Naive thymus-derived CD4-positive, alpha-beta T cell (primary cell): Measurements from ENCODE around the gene CLPSL2. TPM values are rescaled to one million over a fixed set of nuclear protein-coding genes. Genes with fewer than 3 reads are reported as not detected.

ENCODE experiments used
- ATAC-seq: fragments of 150-1000 bp; cut with Tn5 transposase; 2 replicates; pipeline ENCODE4 v1.10.0; 2021; ENCODE audit warnings: mild to moderate bottlenecking, moderate library complexity
- CTCF ChIA-PET: fragments of 350-600 bp; sonication (Branson Sonifier 250); formaldehyde crosslinking; loops from one replicate; lab custom pipeline; 2021; ENCODE audit warnings: antibody characterized with exemption; lab: Charles Lee
- POLR2A ChIA-PET: fragments of 350-600 bp; sonication (Branson Sonifier 250); formaldehyde crosslinking; loops from one replicate; lab custom pipeline; 2021; ENCODE audit warnings: antibody characterized with exemption, inconsistent platforms; lab: Charles Lee
- DNase-seq, 9 donors: peaks; one replicate each; pipeline versions ENCODE4 v3.0.0 to v3.0.0-alpha.2; 2020 to 2022; ENCODE audit warnings: mixed read lengths in 1 of 9
- H3K27ac ChIP-seq: one replicate; pipeline ENCODE4 v1.7.0; 2013; ENCODE audit warnings: mild to moderate bottlenecking, low read depth, low read length, moderate library complexity
- H3K27me3 ChIP-seq, 2 donors: one replicate each; pipeline ENCODE4 v1.7.0; 2013; ENCODE audit warnings: low read length in 2 of 2, mild to moderate bottlenecking in 2 of 2, moderate library complexity in 2 of 2; ENCODE audit not compliant: control insufficient read depth in 2 of 2, insufficient read depth in 2 of 2
- H3K36me3 ChIP-seq, 3 experiments: 1 replicate in 2 of 3; 2 replicates in 1 of 3; pipeline ENCODE4 v1.7.0; 2013; ENCODE audit warnings: low read length in 3 of 3, mild to moderate bottlenecking in 3 of 3, moderate library complexity in 1 of 3; ENCODE audit not compliant: insufficient read depth in 3 of 3, control insufficient read depth in 2 of 3
- H3K4me1 ChIP-seq, 2 donors: one replicate each; pipeline ENCODE4 v1.7.0; 2013; ENCODE audit warnings: low read length in 2 of 2, mild to moderate bottlenecking in 2 of 2, moderate library complexity in 1 of 2; ENCODE audit not compliant: control insufficient read depth in 2 of 2, insufficient read depth in 2 of 2
- H3K4me3 ChIP-seq: 2 replicates; pipeline ENCODE4 v1.7.0; 2013; ENCODE audit warnings: mild to moderate bottlenecking, low read length
- H3K9me3 ChIP-seq, 3 experiments: 1 replicate in 2 of 3; 2 replicates in 1 of 3; pipeline ENCODE4 v1.7.0; 2013; ENCODE audit warnings: low read length in 3 of 3; ENCODE audit not compliant: control insufficient read depth in 2 of 3
- H3K27ac Mint-ChIP-seq, 9 donors: one replicate each; pipeline ENCODE4 v1.8.0; 2020 to 2022; ENCODE audit warnings: mixed read lengths in 9 of 9, mild to moderate bottlenecking in 8 of 9, moderate library complexity in 5 of 9, inconsistent platforms in 2 of 9
- H3K27me3 Mint-ChIP-seq, 5 donors: one replicate each; pipeline ENCODE4 v1.8.0; 2021 to 2022; ENCODE audit warnings: mixed read lengths in 5 of 5, mild to moderate bottlenecking in 1 of 5
- H3K36me3 Mint-ChIP-seq, 5 donors: one replicate each; pipeline ENCODE4 v1.8.0; 2020 to 2022; ENCODE audit warnings: mixed read lengths in 5 of 5, mild to moderate bottlenecking in 3 of 5, inconsistent platforms in 1 of 5
- H3K4me1 Mint-ChIP-seq, 7 donors: one replicate each; pipeline ENCODE4 v1.8.0; 2020 to 2022; ENCODE audit warnings: mixed read lengths in 7 of 7, mild to moderate bottlenecking in 3 of 7, inconsistent platforms in 1 of 7
- H3K4me3 Mint-ChIP-seq, 10 donors: one replicate each; pipeline ENCODE4 v1.8.0; 2020 to 2022; ENCODE audit warnings: mild to moderate bottlenecking in 10 of 10, mixed read lengths in 10 of 10, moderate library complexity in 6 of 10, inconsistent platforms in 2 of 10
- H3K9me3 Mint-ChIP-seq, 11 donors: one replicate each; pipeline ENCODE4 v1.8.0; 2020 to 2022; ENCODE audit warnings: mixed read lengths in 11 of 11, mild to moderate bottlenecking in 4 of 11, inconsistent platforms in 1 of 11, moderate library complexity in 1 of 11
- intact Hi-C, 2 donors: fragments of 100-400 bp; cut with micrococcal nuclease; formaldehyde crosslinking; loops; one replicate each; pipeline ENCODE4 v1.15.1; 2023
- polyA plus RNA-seq, 2 donors: library from polyadenylated mRNA; unstranded; fragments of 300-500 nt; fragmentation: Illumina TruSeq; gene quantifications; one replicate each; pipeline ENCODE4 v1.2.3, GENCODE V29; 2021
- total RNA-seq, 6 experiments: library from RNA in 5 of 6; stranded (reverse) in 5 of 6; gene quantifications; 1 replicate in 5 of 6; 2 replicates in 1 of 6; pipeline ENCODE4 v1.2.3 and lab custom pipeline; 2021 to 2026

CLPSL2 gene
- total and polyA plus RNA-seq, 7 experiments from 2014 or later, result not detected

DNA sequence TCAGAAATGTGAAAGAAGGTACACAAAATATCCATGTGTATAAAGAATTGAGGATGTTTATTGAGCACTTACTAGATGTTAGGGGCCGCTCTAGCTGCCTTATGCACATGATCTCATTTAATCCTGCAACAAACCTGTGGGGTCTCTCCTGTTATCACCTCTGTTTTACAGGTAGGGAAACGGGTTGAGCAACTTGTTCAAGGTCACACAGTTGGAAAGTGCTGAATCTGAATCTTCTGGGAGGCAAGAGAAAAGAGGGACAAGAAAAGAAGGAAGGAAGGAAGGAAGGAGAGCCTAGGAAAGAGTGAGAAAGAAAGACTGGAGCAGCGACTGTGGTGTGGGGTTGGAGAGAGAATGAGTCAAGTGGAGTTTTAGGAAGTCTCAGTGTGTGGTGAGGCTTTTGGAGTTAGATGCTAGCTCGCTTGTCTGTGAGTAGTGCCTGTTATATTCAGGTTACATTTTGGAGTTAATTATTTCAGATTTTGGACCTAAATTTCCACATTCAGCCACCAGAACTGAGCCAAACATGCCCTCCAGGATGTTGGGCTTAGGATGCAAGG, 12.1 kb downstream of the CLPSL2 start:
- no peaks in the 10 kb centered on the region for H3K36me3 ChIP-seq
- DNase-seq, result no peak
- H3K9me3 Mint-ChIP-seq, result no peaks in the 10 kb centered on the region
- intact Hi-C loops, result no loop called here
- ATAC-seq, result no peak
- ChIA-PET CTCF (no interaction called here), POLR2A (no interaction called here)
- no peak overlapping the region for H3K27ac ChIP-seq
- H3K4me3 ChIP-seq, result no peak overlapping the region
- H3K27me3 ChIP-seq, result peaks cover 0 to 3% of the 10 kb centered on the region in 2 donors
- H3K27ac Mint-ChIP-seq, result peak overlapping the region in 1 of 9 donors; percentile 18
- H3K4me1 Mint-ChIP-seq, result peaks cover 0 to 2% (median 0%) of the 10 kb centered on the region in 7 donors
- no peaks in the 10 kb centered on the region for H3K4me1 ChIP-seq
- H3K9me3 ChIP-seq, result no peaks in the 10 kb centered on the region
- peaks cover 36 to 56% (median 49%) of the 10 kb centered on the region in 5 donors for H3K27me3 Mint-ChIP-seq
- no peak overlapping the region for H3K4me3 Mint-ChIP-seq
- no peaks in the 10 kb centered on the region for H3K36me3 Mint-ChIP-seq

DNA sequence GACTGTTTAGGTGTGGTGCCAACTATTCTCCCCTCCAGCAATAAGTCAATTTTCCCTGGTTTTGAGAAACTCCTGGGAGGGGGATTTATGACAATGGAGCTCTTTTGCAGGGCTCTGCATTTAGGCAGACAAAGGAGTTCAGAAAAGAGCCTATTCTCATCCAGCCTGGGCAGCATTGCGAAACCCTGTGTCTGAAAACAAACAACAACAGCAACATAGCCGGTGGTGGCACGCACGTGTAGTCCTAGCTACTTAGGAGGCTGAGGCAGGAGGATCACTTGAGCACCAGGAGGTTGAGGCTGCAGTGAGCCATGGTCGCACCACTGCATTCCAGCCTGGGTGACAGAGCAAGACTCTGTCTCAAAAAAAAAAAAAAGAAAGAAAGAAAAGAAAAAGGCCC, 14.3 kb downstream of the CLPSL2 start:
- Histone ChIP-seq H3K9me3 (no peaks in the 10 kb centered on the region), H3K4me1 (no peaks in the 10 kb centered on the region), H3K4me3 (no peak overlapping the region), H3K27ac (no peak overlapping the region), H3K27me3 (peaks cover 0 to 3% of the 10 kb centered on the region in 2 donors), H3K36me3 (no peaks in the 10 kb centered on the region)
- Mint-ChIP-seq H3K4me3 (no peak overlapping the region), H3K36me3 (no peaks in the 10 kb centered on the region), H3K27me3 (peaks cover 30 to 49% (median 34%) of the 10 kb centered on the region in 5 donors), H3K27ac (peak overlapping the region in 1 of 9 donors; percentile 9), H3K4me1 (peaks cover 0 to 3% (median 0%) of the 10 kb centered on the region in 7 donors), H3K9me3 (no peaks in the 10 kb centered on the region)
- ATAC-seq (no peak), DNase-seq (no peak)
- intact Hi-C loops, result no loop called here
- CTCF ChIA-PET, result no interaction called here
- POLR2A ChIA-PET, result interaction anchor here (0.6 kb wide), 1 partner anchor 1707 kb away, joined by 3 read pairs; no protein-coding TSS in a partner anchor

DNA sequence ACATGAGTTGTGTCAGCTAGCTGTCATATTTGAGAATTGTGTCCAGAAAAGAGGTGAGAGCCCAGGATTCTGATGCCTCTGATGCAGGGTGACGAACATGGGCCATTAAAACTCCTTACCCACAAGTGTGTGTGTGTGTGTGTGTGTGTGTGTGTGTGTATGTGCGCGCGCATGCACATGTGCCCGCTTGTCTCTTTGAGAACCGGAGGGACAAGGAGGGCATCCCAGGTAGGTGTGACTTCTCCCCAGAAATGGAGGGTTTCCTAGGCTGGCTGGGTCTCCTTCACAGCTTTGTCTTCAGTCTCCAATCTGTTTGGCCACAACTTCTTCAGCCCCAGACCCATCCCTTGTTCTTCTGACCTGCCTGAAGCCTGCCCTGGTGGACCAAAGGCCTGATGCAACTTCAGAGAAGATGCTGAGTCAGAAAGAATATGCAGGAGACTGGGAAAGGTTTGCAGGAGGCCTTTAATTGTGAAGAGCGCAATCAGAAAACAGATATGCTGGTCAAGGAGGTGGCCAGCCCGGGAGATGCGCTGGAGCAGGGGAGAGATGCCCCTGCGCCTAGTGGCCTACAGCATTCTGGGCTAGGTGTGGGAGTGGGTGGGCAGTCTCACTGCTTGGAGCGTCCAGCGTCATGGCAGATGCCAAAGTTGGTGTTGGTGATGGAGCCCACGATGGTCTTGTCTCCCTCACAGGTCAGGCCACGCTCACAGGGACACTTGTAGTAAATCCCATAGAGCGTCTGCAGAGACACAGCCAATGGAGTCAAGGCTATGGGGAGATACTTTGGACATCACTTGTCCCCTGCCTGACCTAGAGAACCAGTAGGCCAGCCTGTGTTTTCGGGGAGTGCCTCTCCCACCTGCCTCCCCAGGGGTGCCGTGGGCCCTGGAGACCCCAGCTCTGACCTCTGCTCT, 18.4 kb downstream of the CLPSL2 start:
- Histone ChIP-seq H3K4me1 (no peaks in the 10 kb centered on the region), H3K4me3 (no peak overlapping the region), H3K9me3 (no peaks in the 10 kb centered on the region), H3K27me3 (no peaks in the 10 kb centered on the region), H3K36me3 (no peaks in the 10 kb centered on the region), H3K27ac (no peak overlapping the region)
- DNase-seq, result no peak
- peaks cover 0 to 2% (median 0%) of the 10 kb centered on the region in 7 donors for H3K4me1 Mint-ChIP-seq
- H3K36me3 Mint-ChIP-seq, result no peaks in the 10 kb centered on the region
- H3K9me3 Mint-ChIP-seq, result no peaks in the 10 kb centered on the region
- H3K27ac Mint-ChIP-seq, result no peak overlapping the region
- intact Hi-C loops, result no loop called here
- POLR2A ChIA-PET, result interaction anchor here (0.6 kb wide), 3 partner anchors 145 to 299 kb away, joined by 3 to 4 read pairs (median 4); no protein-coding TSS in a partner anchor
- no peak for ATAC-seq
- CTCF ChIA-PET, result interaction anchor here (0.6 kb wide), 1 partner anchor 1347 kb away, joined by 4 read pairs; no protein-coding TSS in a partner anchor
- no peak overlapping the region for H3K4me3 Mint-ChIP-seq
- H3K27me3 Mint-ChIP-seq, result peaks cover 5 to 18% (median 7%) of the 10 kb centered on the region in 5 donors

DNA sequence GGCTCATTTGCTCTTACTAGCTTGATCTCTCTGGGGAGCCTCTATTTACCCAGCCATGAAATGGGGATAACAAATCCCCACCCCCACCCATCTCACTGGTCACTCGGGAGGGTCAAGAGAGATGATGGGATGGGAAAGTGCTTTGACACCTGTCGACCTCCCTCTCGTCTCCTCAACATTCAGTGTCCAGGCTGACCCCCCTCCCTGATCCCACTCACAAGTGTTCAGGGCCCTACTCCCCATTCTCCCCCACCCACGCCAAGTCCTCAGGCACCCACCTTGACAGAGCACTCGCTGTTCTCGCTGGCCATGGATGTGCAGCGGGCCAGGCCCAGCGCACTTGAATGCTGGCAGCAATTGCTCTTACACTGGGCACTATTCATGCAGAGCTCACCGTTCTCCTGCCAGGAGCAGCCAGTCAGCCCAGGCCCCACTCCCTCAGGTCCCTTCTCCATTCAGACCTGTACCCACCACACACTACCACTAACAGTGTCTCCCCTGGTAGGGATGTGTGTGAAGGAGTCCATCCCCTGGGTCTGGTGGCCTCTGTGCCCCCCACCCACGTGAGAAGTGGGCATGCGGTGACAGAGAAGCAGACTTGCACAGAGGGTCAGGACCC, 19.2 kb downstream of the CLPSL2 start:
- intact Hi-C loops, result no loop called here
- no peaks in the 10 kb centered on the region for H3K27me3 ChIP-seq
- H3K27ac ChIP-seq, result no peak overlapping the region
- ChIA-PET CTCF (no interaction called here), POLR2A (no interaction called here)
- Mint-ChIP-seq H3K27ac (peak overlapping the region in 1 of 9 donors; percentile 74), H3K9me3 (peaks cover 0 to under 1% (median 0%) of the 10 kb centered on the region in 11 donors), H3K4me1 (peaks cover 0 to 2% (median 0%) of the 10 kb centered on the region in 7 donors), H3K36me3 (no peaks in the 10 kb centered on the region), H3K27me3 (peaks cover 1 to 16% (median 5%) of the 10 kb centered on the region in 5 donors), H3K4me3 (no peak overlapping the region)
- DNase-seq (no peak), ATAC-seq (peak; percentile 20)
- no peaks in the 10 kb centered on the region for H3K36me3 ChIP-seq
- H3K9me3 ChIP-seq, result no peaks in the 10 kb centered on the region
- no peaks in the 10 kb centered on the region for H3K4me1 ChIP-seq
- H3K4me3 ChIP-seq, result no peak overlapping the region

DNA sequence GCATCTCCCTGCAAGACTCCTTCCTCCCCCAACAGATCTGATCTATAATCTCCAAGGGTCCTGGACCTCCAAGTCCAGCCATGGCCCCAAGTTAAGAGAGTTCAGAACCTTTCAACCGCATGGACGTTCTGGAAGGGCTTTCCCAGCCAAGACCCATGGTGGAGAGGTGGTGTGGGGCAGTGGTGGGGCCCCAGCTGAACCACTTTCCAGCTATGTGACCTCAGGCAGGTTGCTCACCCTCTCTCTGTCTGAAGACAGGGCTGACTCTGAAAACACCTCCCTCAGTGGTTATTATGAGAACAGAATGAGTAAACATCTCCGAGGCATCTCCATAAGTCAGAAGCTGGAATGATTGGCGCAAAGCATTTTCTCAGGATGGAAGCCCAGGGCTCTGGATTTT, 19.8 kb downstream of the CLPSL2 start:
- DNase-seq (no peak), ATAC-seq (no peak)
- Mint-ChIP-seq H3K9me3 (peaks cover 0 to 2% (median 0%) of the 10 kb centered on the region in 11 donors), H3K4me1 (peaks cover 0 to 2% (median 0%) of the 10 kb centered on the region in 7 donors), H3K27ac (no peak overlapping the region), H3K36me3 (no peaks in the 10 kb centered on the region), H3K27me3 (peaks cover 0 to 11% (median 5%) of the 10 kb centered on the region in 5 donors), H3K4me3 (no peak overlapping the region)
- Histone ChIP-seq H3K36me3 (no peaks in the 10 kb centered on the region), H3K27ac (no peak overlapping the region), H3K9me3 (no peaks in the 10 kb centered on the region), H3K4me1 (no peaks in the 10 kb centered on the region), H3K27me3 (no peaks in the 10 kb centered on the region), H3K4me3 (no peak overlapping the region)
- intact Hi-C loops, result no loop called here
- ChIA-PET CTCF (no interaction called here), POLR2A (no interaction called here)

DNA sequence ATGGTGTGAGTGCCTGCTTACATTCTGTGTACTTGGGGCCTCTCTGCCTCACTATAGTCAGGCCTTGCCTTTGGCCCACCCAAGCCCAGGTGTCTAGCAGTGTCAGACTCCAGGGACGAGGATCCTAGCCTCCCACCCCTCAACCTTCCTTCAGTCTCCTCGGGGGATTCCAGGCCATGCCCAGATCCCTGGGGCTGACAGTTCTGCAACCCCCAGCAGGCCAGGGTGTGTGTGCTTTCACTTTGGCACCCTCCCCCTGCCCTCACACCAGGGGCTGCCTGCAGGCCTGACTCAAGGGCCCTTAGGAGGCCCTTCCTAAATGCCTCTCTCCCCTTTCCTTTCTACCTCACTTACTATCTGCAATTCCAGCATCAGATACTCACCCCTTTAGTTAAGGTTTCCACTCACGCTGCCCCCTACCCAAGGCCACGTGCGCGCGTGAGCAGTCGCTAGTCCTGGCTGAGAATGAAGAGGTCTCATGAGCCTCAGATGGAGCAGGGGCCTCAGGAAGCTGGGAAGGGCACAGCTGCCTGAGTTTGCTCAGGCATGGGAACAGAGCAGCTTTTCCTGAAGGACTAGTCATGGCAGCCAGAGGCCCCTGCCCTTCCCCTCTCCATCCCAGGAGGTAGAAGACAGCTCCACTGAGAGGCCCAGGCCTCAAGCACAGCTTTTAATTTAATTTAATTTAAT, 21.6 kb downstream of the CLPSL2 start:
- Mint-ChIP-seq H3K4me3 (no peak overlapping the region), H3K27ac (no peak overlapping the region), H3K27me3 (peaks cover 0 to 10% (median 5%) of the 10 kb centered on the region in 5 donors), H3K4me1 (peaks cover 0 to 2% (median 0%) of the 10 kb centered on the region in 7 donors), H3K36me3 (no peaks in the 10 kb centered on the region), H3K9me3 (peaks cover 0 to 2% (median 0%) of the 10 kb centered on the region in 11 donors)
- DNase-seq (no peak), ATAC-seq (no peak)
- no peaks in the 10 kb centered on the region for H3K27me3 ChIP-seq
- H3K4me1 ChIP-seq, result no peaks in the 10 kb centered on the region
- no peaks in the 10 kb centered on the region for H3K36me3 ChIP-seq
- CTCF ChIA-PET, result interaction anchor here (0.6 kb wide), 1 partner anchor 210 kb away, joined by 3 read pairs; no protein-coding TSS in a partner anchor
- H3K27ac ChIP-seq, result no peak overlapping the region
- intact Hi-C loops, result no loop called here
- H3K4me3 ChIP-seq, result no peak overlapping the region
- no peaks in the 10 kb centered on the region for H3K9me3 ChIP-seq
- POLR2A ChIA-PET, result no interaction called here
